Heart left ventricle (tissue), 13 donors: ENCODE results near the gene DCX.

ENCODE experiments used
- CTCF ChIP-seq, 12 donors: fragments of 200-600 bp; sonication (generic) in 4 of 12; IDR thresholded peaks; one replicate each; pipeline versions ENCODE4 v1.5.0 to v1.8.0; 2018 to 2022; ENCODE audit warnings: antibody characterized with exemption in 12 of 12, mild to moderate bottlenecking in 5 of 12
- POLR2A ChIP-seq, 2 donors: fragments of 450-650 bp; IDR thresholded peaks; one replicate each; pipeline ENCODE4 v1.6.1; 2017; ENCODE audit warnings: antibody characterized with exemption in 2 of 2, mild to moderate bottlenecking in 2 of 2, moderate library complexity in 2 of 2
- donor health status: ischemic (EF 13 %, LVEDD 7.1; RV severe dilation, severe dysfunction).
- donor health status: DM: no; HTN: yes; CAD: no.
- donor health status: DM: no; HTN: no; CAD: no.
- donor health status: ischemic (EF 25% LVEDD 6.9; RV normal size, moderate dysfunction).
- donor health status: ischemic (EF 25% LVEDD 5.7; RV mildly dilated, moderate dysfunction).
- donor health status: ischemic (EF 35%, LVEDD 5.7; RV mildly dilated, moderate dysfunction).
- donor health status: nonischemic (EF 11% LVEDD 7.7; RV severe dilation, severe dysfunction).
- donor health status: DM: yes; HTN: yes; CAD: no.
- donor health status: PGD.
- donor health status: ischemic (EF 29% LVEDD 5.4; RV normal size, mild dysfunction).
- donor health status: nonischemic (EF 23%, LVEDD 6.1; RV moderate dilation, normal function).

DNA sequence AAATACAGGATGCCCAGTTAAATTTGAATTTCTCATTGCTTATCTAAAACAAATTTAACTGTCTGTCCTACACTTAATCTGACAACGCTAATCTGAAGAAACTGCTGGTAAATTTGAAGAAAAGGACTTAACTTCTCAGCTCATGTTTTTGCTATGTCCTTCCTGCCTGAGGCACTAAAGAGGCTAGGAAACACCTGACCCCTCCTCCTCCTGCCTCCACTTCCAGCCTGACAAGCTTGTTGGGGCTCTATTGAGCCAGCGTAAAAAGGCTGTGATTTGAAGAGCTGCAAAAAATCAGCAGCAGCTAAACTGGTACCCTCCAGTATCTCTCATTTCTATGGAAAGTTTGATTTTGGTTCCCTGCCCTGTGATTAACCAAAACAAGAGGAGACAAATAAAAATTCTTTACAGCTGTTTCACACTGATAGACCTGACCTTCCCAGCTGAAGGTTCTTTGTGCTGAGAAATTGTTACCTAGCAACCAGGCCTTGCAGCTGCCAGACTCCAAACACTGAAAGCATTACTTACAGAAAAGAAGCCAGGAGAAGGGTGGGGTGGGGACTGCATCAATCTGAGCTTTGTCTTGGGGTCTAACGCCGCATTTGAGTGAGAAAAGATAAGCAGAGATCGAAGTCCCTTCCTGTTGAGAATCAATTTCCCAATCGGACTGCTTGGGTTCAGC, 35.0 kb downstream of the DCX start:
- TF ChIP-seq CTCF (IDR thresholded peaks at IDR 0.05): no peak
- TF ChIP-seq POLR2A (IDR thresholded peaks at IDR 0.05): no peak
